ENCODE results near the gene SIRT2. TPM values are rescaled to one million over a fixed set of nuclear protein-coding genes. Genes with fewer than 3 reads are reported as not detected.
"Not testable (repeated sequence)": the region's sequence is repeated elsewhere in the genome, so short reads cannot be mapped to it uniquely, and the experiment has no call there.

SIRT2 gene
- total RNA-seq, 4 donors from 2014 or later = 39.8 to 71.5 (median 52.7) TPM

DNA sequence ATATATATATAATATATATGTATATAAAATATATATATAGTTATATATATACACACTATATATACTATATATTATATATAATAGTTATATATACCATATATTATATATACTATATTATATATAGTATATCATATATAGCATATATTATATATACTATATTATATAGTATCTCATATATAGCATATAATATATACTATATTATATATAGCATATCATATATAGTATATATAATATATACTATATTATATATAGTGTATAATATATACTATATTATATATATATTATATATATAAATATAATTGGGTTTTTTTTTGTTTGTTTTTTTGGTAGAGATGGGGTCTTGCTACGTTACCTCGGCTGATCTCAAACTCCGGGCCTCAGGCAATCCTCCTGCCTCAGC is 38.0 kb downstream of the SIRT2 start:
- intact Hi-C loops (cut with DNase I) = no loop called here
- Histone ChIP-seq H3K36me3 (no peaks in the 10 kb centered on the region), H3K27ac (no peak overlapping the region), H3K4me1 (peaks cover 28 to 64% (median 35%) of the 10 kb centered on the region in 3 donors), H3K27me3 (no peaks in the 10 kb centered on the region), H3K9me3 (no peaks in the 10 kb centered on the region), H3K4me3 (no peak overlapping the region)
- 86 to 95% methylated on average over 3 of the region's 3 CpGs for WGBS, 2 donors
- DNase-seq = no peak
- TF ChIP-seq, protein P1, sequence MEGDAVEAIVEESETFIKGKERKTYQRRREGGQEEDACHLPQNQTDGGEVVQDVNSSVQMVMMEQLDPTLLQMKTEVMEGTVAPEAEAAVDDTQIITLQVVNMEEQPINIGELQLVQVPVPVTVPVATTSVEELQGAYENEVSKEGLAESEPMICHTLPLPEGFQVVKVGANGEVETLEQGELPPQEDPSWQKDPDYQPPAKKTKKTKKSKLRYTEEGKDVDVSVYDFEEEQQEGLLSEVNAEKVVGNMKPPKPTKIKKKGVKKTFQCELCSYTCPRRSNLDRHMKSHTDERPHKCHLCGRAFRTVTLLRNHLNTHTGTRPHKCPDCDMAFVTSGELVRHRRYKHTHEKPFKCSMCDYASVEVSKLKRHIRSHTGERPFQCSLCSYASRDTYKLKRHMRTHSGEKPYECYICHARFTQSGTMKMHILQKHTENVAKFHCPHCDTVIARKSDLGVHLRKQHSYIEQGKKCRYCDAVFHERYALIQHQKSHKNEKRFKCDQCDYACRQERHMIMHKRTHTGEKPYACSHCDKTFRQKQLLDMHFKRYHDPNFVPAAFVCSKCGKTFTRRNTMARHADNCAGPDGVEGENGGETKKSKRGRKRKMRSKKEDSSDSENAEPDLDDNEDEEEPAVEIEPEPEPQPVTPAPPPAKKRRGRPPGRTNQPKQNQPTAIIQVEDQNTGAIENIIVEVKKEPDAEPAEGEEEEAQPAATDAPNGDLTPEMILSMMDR (IDR thresholded peaks at IDR 0.05) = no peak
- no peak for TF ChIP-seq POLR2A (IDR thresholded peaks at IDR 0.05)

DNA sequence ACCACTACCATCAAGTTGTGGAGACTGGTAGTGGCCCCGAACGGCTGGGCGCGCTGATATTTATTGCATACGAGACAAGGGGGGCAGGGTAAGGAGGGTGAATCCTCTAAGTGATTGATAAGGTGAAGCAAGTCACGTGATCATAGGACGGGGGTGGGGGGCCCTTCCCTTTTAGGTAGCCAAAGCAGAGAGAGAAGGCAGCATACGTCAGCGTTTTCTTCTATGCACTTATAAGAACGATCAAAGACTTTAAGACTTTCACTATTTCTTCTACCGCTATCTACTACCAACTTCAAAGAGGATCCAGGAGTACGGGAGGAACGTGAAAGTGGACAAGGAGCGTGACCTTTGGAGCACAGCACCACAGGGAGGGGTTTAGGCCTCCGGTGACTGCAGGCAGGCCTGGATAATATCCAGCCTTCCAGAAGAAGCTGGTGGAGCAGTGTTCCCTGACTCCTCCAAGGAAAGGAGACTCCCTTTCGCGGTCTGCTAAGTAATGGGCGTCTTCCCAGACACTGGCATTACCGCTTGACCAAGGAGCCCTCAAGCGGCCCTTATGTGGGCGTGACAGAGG is 39.7 kb downstream of the SIRT2 start:
- H3K36me3 ChIP-seq; H3K4me3 ChIP-seq; DNase-seq; H3K27ac ChIP-seq; H3K27me3 ChIP-seq; intact Hi-C loops (cut with DNase I); H3K9me3 ChIP-seq: not testable (repeated sequence)
- WGBS, 2 donors = 78 to 79% methylated on average over 19 of the region's 21 CpGs
- H3K4me1 ChIP-seq = peaks cover 27 to 48% (median 28%) of the 10 kb centered on the region in 3 donors

DNA sequence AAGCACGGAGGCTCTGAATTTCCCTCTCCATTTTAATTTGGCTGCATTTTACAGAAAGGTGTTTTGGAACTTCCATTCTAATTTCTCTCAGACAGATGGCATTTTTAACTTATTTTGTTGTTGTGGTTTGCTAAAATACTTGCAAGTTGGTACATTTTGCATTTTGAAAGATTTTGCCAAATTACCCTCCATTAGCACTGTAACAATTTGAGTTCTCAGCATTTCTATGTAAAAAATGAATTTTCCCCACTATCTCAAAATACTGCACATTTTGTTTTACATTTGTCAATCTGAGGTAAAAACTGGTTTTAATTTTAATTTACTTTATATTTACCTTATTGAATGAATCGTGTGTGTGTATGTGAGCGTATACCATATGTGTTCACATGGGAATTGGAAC is 42.6 kb downstream of the SIRT2 start:
- no peak overlapping the region for H3K4me3 ChIP-seq
- no peaks in the 10 kb centered on the region for H3K9me3 ChIP-seq
- no peaks in the 10 kb centered on the region for H3K36me3 ChIP-seq
- DNase-seq = no peak
- intact Hi-C loops (cut with DNase I) = no loop called here
- WGBS, 2 donors = 48 to 77% methylated on average over 3 of the region's 3 CpGs
- TF ChIP-seq POLR2A (IDR thresholded peaks at IDR 0.05) = no peak
- TF ChIP-seq, protein P1 (IDR thresholded peaks at IDR 0.05) = no peak
- peak overlapping the region in 3 of 4 donors; percentile 15 to 63 (median 38) for H3K27ac ChIP-seq
- peaks cover 11 to 30% (median 13%) of the 10 kb centered on the region in 3 donors for H3K4me1 ChIP-seq
- no peaks in the 10 kb centered on the region for H3K27me3 ChIP-seq

DNA sequence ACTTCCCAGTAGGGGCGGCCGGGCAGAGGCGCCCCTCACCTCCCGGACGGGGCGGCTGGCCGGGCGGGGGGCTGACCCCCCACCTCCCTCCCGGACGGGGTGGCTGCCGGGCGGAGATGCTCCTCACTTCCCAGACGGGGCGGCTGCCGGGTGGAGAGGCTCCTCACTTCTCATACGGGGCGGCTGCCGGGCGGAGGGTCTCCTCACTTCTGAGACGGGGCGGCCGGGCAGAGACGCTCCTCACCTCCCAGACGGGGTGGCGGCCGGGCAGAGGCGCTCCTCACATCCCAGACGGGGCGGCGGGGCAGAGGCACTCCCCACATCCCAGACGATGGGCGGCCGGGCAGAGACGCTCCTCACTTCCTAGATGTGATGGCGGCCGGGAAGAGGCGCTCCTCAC is 43.7 kb downstream of the SIRT2 start:
- H3K27ac ChIP-seq; H3K27me3 ChIP-seq; H3K36me3 ChIP-seq; H3K9me3 ChIP-seq; intact Hi-C loops (cut with DNase I); H3K4me3 ChIP-seq; DNase-seq: not testable (repeated sequence)
- peaks cover 16 to 36% (median 20%) of the 10 kb centered on the region in 3 donors for H3K4me1 ChIP-seq
- WGBS, 2 donors = no CpG with 5 or more reads among the region's 37 CpGs

DNA sequence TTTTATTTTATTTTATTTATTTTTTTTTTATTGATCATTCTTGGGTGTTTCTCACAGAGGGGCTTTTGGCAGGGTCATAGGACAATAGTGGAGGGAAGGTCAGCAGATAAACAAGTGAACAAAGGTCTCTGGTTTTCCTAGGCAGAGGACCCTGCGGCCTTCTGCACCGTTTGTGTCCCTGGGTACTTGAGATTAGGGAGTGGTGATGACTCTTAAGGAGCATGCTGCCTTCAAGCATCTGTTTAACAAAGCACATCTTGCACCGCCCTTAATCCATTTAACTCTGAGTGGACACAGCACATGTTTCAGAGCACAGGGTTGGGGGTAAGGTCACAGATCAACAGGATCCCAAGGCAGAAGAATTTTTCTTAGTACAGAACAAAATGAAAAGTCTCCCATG is 44.5 kb downstream of the SIRT2 start:
- H3K4me3 ChIP-seq; H3K27me3 ChIP-seq; intact Hi-C loops (cut with DNase I); H3K36me3 ChIP-seq; H3K27ac ChIP-seq; H3K9me3 ChIP-seq; DNase-seq: not testable (repeated sequence)
- 40 to 55% methylated on average over 1 to 3 of the region's 3 CpGs for WGBS, 2 donors
- H3K4me1 ChIP-seq = peaks cover 16 to 39% (median 22%) of the 10 kb centered on the region in 3 donors

DNA sequence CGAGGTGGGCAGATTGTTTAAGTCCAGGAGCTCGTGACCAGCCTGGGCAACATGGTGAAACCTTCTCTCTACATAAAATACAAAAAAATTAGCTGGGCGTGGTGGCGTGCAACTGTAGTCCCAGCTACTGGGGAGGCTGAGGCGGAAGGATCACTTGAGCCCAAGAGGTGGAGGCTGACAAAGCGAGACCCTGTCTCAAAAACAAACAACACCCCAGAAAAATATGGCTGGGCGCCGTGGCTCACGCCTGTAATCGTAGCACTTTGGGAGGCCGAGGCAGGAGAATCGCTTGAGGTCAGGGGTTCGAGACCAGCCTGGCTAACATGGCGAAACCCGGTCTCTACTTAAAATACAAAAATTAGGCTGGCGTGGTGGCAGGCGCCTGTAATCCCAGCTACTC is 46.2 kb downstream of the SIRT2 start:
- TF ChIP-seq POLR2A (IDR thresholded peaks at IDR 0.05) = no peak
- TF ChIP-seq, protein P1 (IDR thresholded peaks at IDR 0.05) = no peak
- Histone ChIP-seq H3K36me3 (no peaks in the 10 kb centered on the region), H3K27me3 (no peaks in the 10 kb centered on the region), H3K27ac (peak overlapping the region; percentile 100), H3K4me3 (peak overlapping the region in 2 of 4 donors; percentile 83 to 91), H3K4me1 (peaks cover 22 to 48% (median 27%) of the 10 kb centered on the region in 3 donors), H3K9me3 (no peaks in the 10 kb centered on the region)
- no peak for DNase-seq
- intact Hi-C loops (cut with DNase I) = no loop called here
- WGBS, 2 donors = 74 to 83% methylated on average over 9 to 17 of the region's 17 CpGs
